GM12878 (cell line): ENCODE data around the gene SUPT7L. TPM values are rescaled to one million over a fixed set of nuclear protein-coding genes. Genes with fewer than 3 reads are reported as not detected.

Source experiments
- ATAC-seq: fragments of 200-7000 bp; cut with Tn5 transposase; 3 replicates; pipeline ENCODE4 v1.9.1; 2020; ENCODE audit warnings: mild to moderate bottlenecking, moderate library complexity
- BruUV-seq: library from RNA; stranded (reverse); fragments of 400-500 nt; replicated peaks from 2 replicates; lab custom pipeline; 2021; lab: Mats Ljungman, UMichigan
- CTCF ChIA-PET: fragments of 300-600 bp; sonication (Branson Sonifier 250); formaldehyde crosslinking; extraction: SDS; loops from one replicate; lab custom pipeline; 2021; ENCODE audit warnings: inconsistent platforms; lab: Yijun Ruan, JAX
- POLR2A ChIA-PET: fragments of 350-600 bp; formaldehyde crosslinking; extraction: SDS; loops from one replicate; lab custom pipeline; 2021; ENCODE audit warnings: inconsistent platforms; lab: Charles Lee
- RAD21 ChIA-PET: fragments of 300-600 bp; sonication (Branson Sonifier 250); formaldehyde crosslinking; loops from one replicate; lab custom pipeline; 2023; ENCODE audit warnings: antibody characterized with exemption; ENCODE audit not compliant: unreplicated experiment; lab: Charles Lee
- SMC1A ChIA-PET: fragments of 300-600 bp; sonication (Branson Sonifier 250); formaldehyde crosslinking; loops from one replicate; lab custom pipeline; 2023; ENCODE audit not compliant: unreplicated experiment, uncharacterized antibody; lab: Charles Lee
- DNase-seq: peaks from one replicate; pipeline ENCODE4 v3.0.0-alpha.2; 2011; ENCODE audit warnings: low read depth, low spot score
- FAIRE-seq: peaks from 3 replicates; lab custom pipeline; 2011; peaks lifted over from hg19 to GRCh38; lab: Jason Lieb, UNC
- H2AFZ ChIP-seq: 2 replicates; pipeline ENCODE4 v1.6.0; 2011; ENCODE audit warnings: low read depth, low read length, control low read depth; ENCODE audit not compliant: control insufficient read depth
- H3K27ac ChIP-seq: 2 replicates; pipeline ENCODE4 v1.5.1; 2011; ENCODE audit warnings: control low read depth; ENCODE audit not compliant: control insufficient read depth, insufficient read depth
- H3K27me3 ChIP-seq, 2 experiments: replicated peaks in 1 of 2; 2 replicates each; pipeline versions ENCODE4 v1.6.0 to v1.6.1; 2011; ENCODE audit warnings: low read length in 1 of 2; ENCODE audit not compliant: control insufficient read depth in 2 of 2, insufficient read depth in 2 of 2
- H3K36me3 ChIP-seq, 2 experiments: 2 replicates each; pipeline ENCODE4 v1.5.1; 2011; ENCODE audit warnings: low read length in 1 of 2; ENCODE audit not compliant: control insufficient read depth in 2 of 2, insufficient read depth in 2 of 2
- H3K4me1 ChIP-seq: 2 replicates; pipeline ENCODE4 v1.6.1; 2011; ENCODE audit warnings: mild to moderate bottlenecking, low read length, moderate library complexity, mixed read lengths; ENCODE audit not compliant: control insufficient read depth, insufficient read depth
- H3K4me2 ChIP-seq: 2 replicates; pipeline ENCODE4 v1.6.0; 2011; ENCODE audit warnings: control low read depth; ENCODE audit not compliant: control insufficient read depth, insufficient read depth
- H3K4me3 ChIP-seq: fragments of 200-600 bp; sonication (generic); 2 replicates; pipeline ENCODE4 v1.5.1; 2016
- H3K79me2 ChIP-seq: 2 replicates; pipeline ENCODE4 v1.6.0; 2011; ENCODE audit warnings: low read length; ENCODE audit not compliant: control insufficient read depth, insufficient read depth
- H3K9ac ChIP-seq: 2 replicates; pipeline ENCODE4 v1.8.0; 2011; ENCODE audit warnings: low read length, control low read depth, mixed read lengths; ENCODE audit not compliant: control insufficient read depth, insufficient read depth
- H3K9me3 ChIP-seq: replicated peaks from 3 replicates; pipeline ENCODE4 v1.5.1; 2011; ENCODE audit warnings: mild to moderate bottlenecking, low read length; ENCODE audit not compliant: control insufficient read depth, insufficient read depth
- H4K20me1 ChIP-seq: 2 replicates; pipeline ENCODE4 v1.6.0; 2011; ENCODE audit not compliant: control insufficient read depth, insufficient read depth
- ASH2L ChIP-seq: fragments of 300-600, 200-600 bp; sonication (generic); IDR thresholded peaks from 2 replicates; pipeline ENCODE4 v1.6.1; 2017; ENCODE audit warnings: low read depth, mild to moderate bottlenecking, borderline replicate concordance
- BCL11A ChIP-seq: IDR thresholded peaks from 2 replicates; pipeline ENCODE4 v1.6.1; 2011; ENCODE audit warnings: low read depth, low read length
- CBFB ChIP-seq: IDR thresholded peaks from 2 replicates; pipeline ENCODE4 v1.6.1; 2016; ENCODE audit warnings: antibody characterized with exemption, low read depth
- CBX5 ChIP-seq: sonication (generic); IDR thresholded peaks from 2 replicates; pipeline ENCODE4 v1.6.1; 2016; ENCODE audit warnings: low read depth, moderate library complexity, mild to moderate bottlenecking, inconsistent platforms
- FOXK2 ChIP-seq: fragments of 450-650 bp; IDR thresholded peaks from 2 replicates; pipeline ENCODE4 v1.6.1; 2017; ENCODE audit warnings: mild to moderate bottlenecking, moderate library complexity
- MYC ChIP-seq: IDR thresholded peaks from 2 replicates; pipeline ENCODE4 v1.6.1; 2011; ENCODE audit warnings: mild to moderate bottlenecking, low read length, moderate library complexity, inconsistent platforms; ENCODE audit not compliant: insufficient read depth, insufficient replicate concordance, insufficient read length, severe bottlenecking
- NR2C1 ChIP-seq: fragments of 450-650 bp; IDR thresholded peaks from 2 replicates; pipeline ENCODE4 v1.6.1; 2017; ENCODE audit warnings: antibody characterized with exemption, mild to moderate bottlenecking, moderate library complexity
- SIN3A ChIP-seq: IDR thresholded peaks from 2 replicates; pipeline ENCODE4 v1.6.1; 2012; ENCODE audit warnings: low read depth, low read length, improper control_type of control experiment
- ZNF622 ChIP-seq: fragments of 450-650 bp; IDR thresholded peaks from 2 replicates; pipeline ENCODE4 v1.6.1; 2017; ENCODE audit warnings: mild to moderate bottlenecking, inconsistent platforms
- WGBS: methylation state at CpG from one replicate; pipeline ENCODE4 v1.1.6; 2016; ENCODE audit warnings: low lambda C conversion rate; ENCODE audit not compliant: insufficient replicate concordance, insufficient coverage; ENCODE audit errors: missing lambda C conversion rate; 5-methylcytosine and 5-hydroxymethylcytosine counted together
- in situ Hi-C: fragments of 300-500 bp; cut with MboI; formaldehyde crosslinking; loops from 9 replicates; pipeline ENCODE4 v1.14.3; 2018; ENCODE audit warnings: mixed read lengths
- intact Hi-C: fragments of 100-400 bp; cut with micrococcal nuclease; formaldehyde crosslinking; loops from one replicate; pipeline ENCODE4 v1.14.2; 2022; ENCODE audit not compliant: unreplicated experiment
- polyA plus RNA-seq, 11 experiments: library from polyadenylated mRNA; depleted of rRNA in 4 of 11; unstranded in 6 of 11; stranded (reverse) in 5 of 11; fragments of >200 nt; fragmentation: Nextera tagmentation in 4 of 11; fragmentation: Illumina TruSeq in 1 of 11; extraction: Ambion mirVana in 4 of 11; extraction: Trizol in 1 of 11; gene quantifications; 1 replicate in 1 of 11; 2 replicates in 10 of 11; pipeline versions ENCODE4 v1.2.1 to v1.2.3, GENCODE V29; 2011 to 2016; ENCODE audit warnings: inconsistent platforms in 2 of 11, missing spikeins in 2 of 11, low read depth in 1 of 11
- total RNA-seq, 4 experiments: library from RNA; depleted of rRNA in 3 of 4; stranded (reverse); fragments of >200 nt in 3 of 4; fragmentation: Illumina TruSeq in 1 of 4; extraction: Trizol in 1 of 4; gene quantifications; 2 replicates each; pipeline versions ENCODE4 v1.2.1 to v1.2.3, GENCODE V29; 2013 to 2021
- TF ChIP-seq, protein P1 (sequence below): IDR thresholded peaks from 2 replicates; pipeline ENCODE4 v1.6.1; 2011; ENCODE audit warnings: mild to moderate bottlenecking, low read depth, low read length, moderate library complexity; ENCODE audit not compliant: insufficient replicate concordance
- TF ChIP-seq, protein P2 (sequence below): fragments of 450-650 bp; IDR thresholded peaks from 2 replicates; pipeline ENCODE4 v1.6.1; 2017; ENCODE audit warnings: mild to moderate bottlenecking
- TF ChIP-seq, protein P3 (sequence below): fragments of 450-650 bp; IDR thresholded peaks from 2 replicates; pipeline ENCODE4 v1.6.1; 2017; ENCODE audit warnings: borderline replicate concordance
- TF ChIP-seq, protein P4 (sequence below): IDR thresholded peaks from 2 replicates; pipeline ENCODE4 v1.6.1; 2012; ENCODE audit warnings: low read depth, low read length, improper control_type of control experiment

SUPT7L gene
- total and polyA plus RNA-seq, 10 of the 15 experiments (the other 5 are each of a cell fraction or from before 2014, with no cell fraction given), result 10.2 to 43.7 (median 21.3) TPM

DNA sequence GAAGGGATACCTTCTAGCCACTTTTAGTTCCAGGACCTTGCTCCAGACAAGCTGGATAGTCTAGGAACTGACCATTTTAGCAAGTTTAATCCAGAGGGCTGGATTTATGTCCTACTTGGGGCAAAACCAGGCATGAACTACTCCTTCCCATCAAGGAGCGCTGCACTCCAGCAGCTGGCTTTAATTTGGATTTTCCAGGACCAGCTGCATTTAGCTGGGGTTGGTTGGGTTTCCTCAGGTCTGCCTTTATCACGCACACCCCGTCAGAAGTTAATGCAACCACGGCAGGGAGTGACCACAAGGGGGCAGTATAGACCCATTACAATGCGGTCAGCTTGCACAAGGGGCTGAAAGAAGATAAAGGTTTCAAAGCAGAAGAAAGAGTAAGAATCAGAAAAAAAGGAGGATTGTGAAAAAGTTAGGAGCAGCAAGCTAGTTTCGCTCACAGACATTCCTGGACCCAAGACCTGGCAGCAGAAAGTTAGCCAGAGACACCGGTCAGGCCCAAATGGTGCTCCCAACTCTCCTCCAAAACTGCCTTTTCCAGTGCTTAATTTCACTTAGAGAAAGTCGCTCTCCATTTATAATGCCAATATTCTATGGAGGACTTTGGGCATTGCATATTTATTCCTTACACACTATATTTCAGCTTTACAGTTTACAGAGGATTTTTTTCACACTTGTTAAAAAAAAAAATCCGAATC lies 40.4 kb upstream of the SUPT7L start (continued):
- TF ChIP-seq, protein P1, sequence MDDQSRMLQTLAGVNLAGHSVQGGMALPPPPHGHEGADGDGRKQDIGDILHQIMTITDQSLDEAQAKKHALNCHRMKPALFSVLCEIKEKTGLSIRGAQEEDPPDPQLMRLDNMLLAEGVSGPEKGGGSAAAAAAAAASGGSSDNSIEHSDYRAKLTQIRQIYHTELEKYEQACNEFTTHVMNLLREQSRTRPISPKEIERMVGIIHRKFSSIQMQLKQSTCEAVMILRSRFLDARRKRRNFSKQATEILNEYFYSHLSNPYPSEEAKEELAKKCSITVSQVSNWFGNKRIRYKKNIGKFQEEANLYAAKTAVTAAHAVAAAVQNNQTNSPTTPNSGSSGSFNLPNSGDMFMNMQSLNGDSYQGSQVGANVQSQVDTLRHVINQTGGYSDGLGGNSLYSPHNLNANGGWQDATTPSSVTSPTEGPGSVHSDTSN, result no peak
- TF ChIP-seq SIN3A (no peak), ZNF622 (no peak)

DNA sequence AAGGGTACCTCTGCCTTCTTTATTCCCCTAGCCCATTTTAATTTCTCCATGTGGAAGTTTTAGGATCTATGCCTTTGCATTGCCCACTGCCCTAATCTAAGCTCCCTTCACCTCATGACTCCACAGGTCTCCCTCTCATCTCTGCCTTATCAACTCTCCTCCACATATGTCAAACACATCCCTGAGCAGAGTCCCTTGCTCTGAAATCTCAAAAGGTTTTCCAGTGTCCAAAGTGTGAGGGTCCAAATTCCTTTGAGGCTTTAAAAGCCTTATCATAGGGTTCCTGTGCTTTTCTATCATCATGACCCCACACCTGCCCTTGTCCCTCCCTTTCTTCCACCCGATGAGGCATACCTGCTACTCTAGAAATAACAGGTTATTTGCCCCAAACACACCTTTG lies 38.9 kb upstream of the SUPT7L start:
- BruUV-seq, result no TSS peak
- ChIA-PET RAD21 (no interaction called here), SMC1A (no interaction called here)
- FAIRE-seq, result no peak
- Histone ChIP-seq H3K9me3 (no peaks in the 10 kb centered on the region), H3K4me1 (no peaks in the 10 kb centered on the region), H3K79me2 (no peaks in the 10 kb centered on the region), H3K36me3 (no peaks in the 10 kb centered on the region), H4K20me1 (no peaks in the 10 kb centered on the region), H3K27me3 (no peaks in the 10 kb centered on the region), H2AFZ (no peak overlapping the region), H3K4me3 (no peak overlapping the region), H3K4me2 (no peak overlapping the region)
- intact Hi-C loops, result loop anchor here (2.0 kb wide), 1 partner anchor 694 kb away; no protein-coding TSS in a partner anchor
- ATAC-seq, result no peak
- DNase-seq, result no peak
- in situ Hi-C loops, result no loop called here
- 47% methylated on average over 1 of the region's 1 CpG for WGBS
- no peak for TF ChIP-seq FOXK2
- TF ChIP-seq NR2C1, result no peak
- no peak for TF ChIP-seq CBFB
- TF ChIP-seq, protein P2, sequence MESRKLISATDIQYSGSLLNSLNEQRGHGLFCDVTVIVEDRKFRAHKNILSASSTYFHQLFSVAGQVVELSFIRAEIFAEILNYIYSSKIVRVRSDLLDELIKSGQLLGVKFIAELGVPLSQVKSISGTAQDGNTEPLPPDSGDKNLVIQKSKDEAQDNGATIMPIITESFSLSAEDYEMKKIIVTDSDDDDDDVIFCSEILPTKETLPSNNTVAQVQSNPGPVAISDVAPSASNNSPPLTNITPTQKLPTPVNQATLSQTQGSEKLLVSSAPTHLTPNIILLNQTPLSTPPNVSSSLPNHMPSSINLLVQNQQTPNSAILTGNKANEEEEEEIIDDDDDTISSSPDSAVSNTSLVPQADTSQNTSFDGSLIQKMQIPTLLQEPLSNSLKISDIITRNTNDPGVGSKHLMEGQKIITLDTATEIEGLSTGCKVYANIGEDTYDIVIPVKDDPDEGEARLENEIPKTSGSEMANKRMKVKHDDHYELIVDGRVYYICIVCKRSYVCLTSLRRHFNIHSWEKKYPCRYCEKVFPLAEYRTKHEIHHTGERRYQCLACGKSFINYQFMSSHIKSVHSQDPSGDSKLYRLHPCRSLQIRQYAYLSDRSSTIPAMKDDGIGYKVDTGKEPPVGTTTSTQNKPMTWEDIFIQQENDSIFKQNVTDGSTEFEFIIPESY, result no peak
- TF ChIP-seq, protein P3, sequence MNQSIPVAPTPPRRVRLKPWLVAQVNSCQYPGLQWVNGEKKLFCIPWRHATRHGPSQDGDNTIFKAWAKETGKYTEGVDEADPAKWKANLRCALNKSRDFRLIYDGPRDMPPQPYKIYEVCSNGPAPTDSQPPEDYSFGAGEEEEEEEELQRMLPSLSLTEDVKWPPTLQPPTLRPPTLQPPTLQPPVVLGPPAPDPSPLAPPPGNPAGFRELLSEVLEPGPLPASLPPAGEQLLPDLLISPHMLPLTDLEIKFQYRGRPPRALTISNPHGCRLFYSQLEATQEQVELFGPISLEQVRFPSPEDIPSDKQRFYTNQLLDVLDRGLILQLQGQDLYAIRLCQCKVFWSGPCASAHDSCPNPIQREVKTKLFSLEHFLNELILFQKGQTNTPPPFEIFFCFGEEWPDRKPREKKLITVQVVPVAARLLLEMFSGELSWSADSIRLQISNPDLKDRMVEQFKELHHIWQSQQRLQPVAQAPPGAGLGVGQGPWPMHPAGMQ, result no peak
- no peak for TF ChIP-seq BCL11A
- no peak for TF ChIP-seq ASH2L
- TF ChIP-seq, protein P4, sequence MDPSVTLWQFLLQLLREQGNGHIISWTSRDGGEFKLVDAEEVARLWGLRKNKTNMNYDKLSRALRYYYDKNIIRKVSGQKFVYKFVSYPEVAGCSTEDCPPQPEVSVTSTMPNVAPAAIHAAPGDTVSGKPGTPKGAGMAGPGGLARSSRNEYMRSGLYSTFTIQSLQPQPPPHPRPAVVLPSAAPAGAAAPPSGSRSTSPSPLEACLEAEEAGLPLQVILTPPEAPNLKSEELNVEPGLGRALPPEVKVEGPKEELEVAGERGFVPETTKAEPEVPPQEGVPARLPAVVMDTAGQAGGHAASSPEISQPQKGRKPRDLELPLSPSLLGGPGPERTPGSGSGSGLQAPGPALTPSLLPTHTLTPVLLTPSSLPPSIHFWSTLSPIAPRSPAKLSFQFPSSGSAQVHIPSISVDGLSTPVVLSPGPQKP, result no peak
- TF ChIP-seq MYC, result no peak
- TF ChIP-seq CBX5, result no peak
- TF ChIP-seq, all 136 proteins: peak for 0
- POLR2A ChIA-PET, result no interaction called here
- Histone ChIP-seq H3K27ac (no peak overlapping the region), H3K9ac (no peak overlapping the region)
- CTCF ChIA-PET, result interaction anchor here (1.1 to 3.6 kb wide), 2 partner anchors 19 to 751 kb away, joined by 4 to 23 read pairs; no protein-coding TSS in a partner anchor
